Esophagus muscularis mucosa (tissue), 4 donors: ENCODE results near the gene CCDC92B.
"Not testable (repeated sequence)": the region's sequence is repeated elsewhere in the genome, so short reads cannot be mapped to it uniquely, and the experiment has no call there.

ENCODE experiments used
- CTCF ChIP-seq, 3 experiments: fragments of 200-600 bp in 2 of 3; fragments of 450-650 bp in 1 of 3; sonication (generic) in 2 of 3; IDR thresholded peaks; one replicate each; pipeline ENCODE4 v1.5.1; 2017 to 2019; ENCODE audit warnings: antibody characterized with exemption in 3 of 3, mild to moderate bottlenecking in 2 of 3, moderate library complexity in 1 of 3
- EP300 ChIP-seq: sonication (generic); formaldehyde crosslinking; IDR thresholded peaks from one replicate; pipeline ENCODE4 v1.6.1; 2017; ENCODE audit warnings: antibody characterized with exemption
- POLR2A ChIP-seq: fragments of 450-650 bp; IDR thresholded peaks from one replicate; pipeline ENCODE4 v1.6.1; 2017; ENCODE audit warnings: antibody characterized with exemption, moderate library complexity, mild to moderate bottlenecking, low read depth
- POLR2AphosphoS5 ChIP-seq, 2 donors: sonication (generic); formaldehyde crosslinking; IDR thresholded peaks; one replicate each; pipeline ENCODE4 v1.6.1; 2017; ENCODE audit warnings: antibody characterized with exemption in 2 of 2

- not testable (repeated sequence) for TF ChIP-seq CTCF (IDR thresholded peaks at IDR 0.05); EP300; POLR2A; POLR2AphosphoS5 (IDR thresholded peaks at IDR 0.05)
These were observed 35.9 kb upstream of the CCDC92B start for GRCh38 chr17:2785376-2785775.
